Activated CD4-positive, alpha-beta T cell treated with anti-CD3 and anti-CD28 coated beads, Interleukin-2, amount 10 ng/mL, durations not matched to agents 24 days and 14 days (primary cell): ENCODE results near the gene CTNNBIP1. TPM values are rescaled to one million over a fixed set of nuclear protein-coding genes. Genes with fewer than 3 reads are reported as not detected.
"Not testable (repeated sequence)": the region's sequence is repeated elsewhere in the genome, so short reads cannot be mapped to it uniquely, and the experiment has no call there.

Experiments used
- DNase-seq: peaks from one replicate; pipeline ENCODE4 v3.0.0; 2022
- H3K27ac Mint-ChIP-seq: one replicate; pipeline ENCODE4 v1.8.0; 2022; ENCODE audit warnings: mild to moderate bottlenecking, mixed read lengths
- H3K27me3 Mint-ChIP-seq: one replicate; pipeline ENCODE4 v1.8.0; 2022; ENCODE audit warnings: mixed read lengths
- H3K36me3 Mint-ChIP-seq: one replicate; pipeline ENCODE4 v1.8.0; 2022; ENCODE audit warnings: low read depth, mild to moderate bottlenecking, mixed read lengths
- H3K4me1 Mint-ChIP-seq: one replicate; pipeline ENCODE4 v1.8.0; 2021; ENCODE audit warnings: mixed read lengths
- H3K4me3 Mint-ChIP-seq: one replicate; pipeline ENCODE4 v1.8.0; 2022; ENCODE audit warnings: mild to moderate bottlenecking, moderate library complexity, mixed read lengths
- H3K9me3 Mint-ChIP-seq: one replicate; pipeline ENCODE4 v1.8.0; 2021; ENCODE audit warnings: mixed read lengths
- intact Hi-C: fragments of 100-400 bp; cut with micrococcal nuclease; formaldehyde crosslinking; loops from one replicate; pipeline ENCODE4 v1.15.1; 2023
- total RNA-seq: library from RNA; stranded (reverse); gene quantifications from 2 replicates; pipeline ENCODE4 v1.2.3, GENCODE V29; 2022

Gene CTNNBIP1
- total RNA-seq, 1 donor from 2014 or later, result 5.8 TPM

DNA sequence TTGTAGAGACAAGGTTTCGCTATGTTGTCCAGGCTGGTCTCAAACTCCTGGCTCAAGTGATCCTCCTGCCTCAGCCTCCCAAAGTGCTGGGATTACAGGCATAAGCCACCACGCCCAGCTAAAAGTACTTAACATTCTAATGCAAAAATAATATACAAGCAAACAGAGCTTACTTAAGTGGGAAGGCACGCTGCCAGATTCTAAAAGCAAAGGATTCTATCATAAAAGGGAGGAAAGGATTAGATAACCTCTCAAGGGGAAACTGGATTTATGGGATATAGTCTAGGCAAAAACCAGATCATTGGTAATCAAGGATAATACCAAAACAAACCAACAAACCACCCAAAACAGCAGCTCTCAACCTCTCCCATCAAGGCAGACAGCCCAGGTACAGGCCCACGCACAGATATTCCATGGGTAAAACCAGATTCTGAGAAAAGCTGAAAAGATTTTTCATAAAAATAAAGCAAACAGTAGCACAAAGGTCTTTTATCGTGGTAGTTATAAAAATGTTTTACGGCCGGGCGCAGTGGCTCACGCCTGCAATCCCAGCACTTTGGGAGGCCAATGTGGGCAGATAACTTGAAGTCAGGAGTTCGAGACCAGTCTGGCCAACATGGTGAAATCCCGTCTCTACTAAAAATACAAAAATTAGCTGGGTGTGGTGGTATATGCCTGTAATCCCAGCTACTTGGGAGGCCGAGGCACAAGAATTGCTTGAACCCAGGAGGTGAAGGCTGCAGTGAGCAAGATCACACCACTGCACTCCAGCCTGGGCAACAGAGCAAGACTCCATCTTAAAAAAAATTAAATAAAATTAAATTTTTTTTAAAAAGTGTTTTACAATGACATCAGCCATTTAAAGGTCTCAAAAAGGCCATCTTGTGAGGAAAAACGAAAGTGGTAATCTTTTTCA, 106.8 kb downstream of the CTNNBIP1 start:
- DNase-seq, H3K27ac Mint-ChIP-seq, intact Hi-C loops, H3K36me3 Mint-ChIP-seq, H3K9me3 Mint-ChIP-seq, H3K4me3 Mint-ChIP-seq, H3K27me3 Mint-ChIP-seq: not testable (repeated sequence)
- peaks cover 45% of the 10 kb centered on the region for H3K4me1 Mint-ChIP-seq

DNA sequence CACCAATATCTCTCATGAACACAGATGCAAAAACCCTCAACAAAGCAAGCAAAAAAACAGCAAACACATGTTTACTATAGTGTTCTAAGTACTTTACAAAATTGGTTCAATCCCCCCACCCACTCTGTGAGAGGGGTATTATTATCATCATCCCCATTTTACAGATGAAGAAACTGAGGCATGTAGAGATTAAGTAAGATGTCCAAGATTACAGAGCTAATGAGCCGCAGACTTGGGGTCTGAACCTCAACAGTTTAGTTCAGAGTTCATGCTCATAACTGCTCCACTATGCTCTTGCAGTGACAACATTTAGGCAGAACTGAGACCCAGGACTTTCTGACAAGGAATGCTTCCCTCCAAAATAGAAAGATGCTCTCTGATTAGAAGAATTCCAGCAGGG, 108.2 kb downstream of the CTNNBIP1 start:
- intact Hi-C loops, result loop anchor here (2.0 kb wide), 1 partner anchor 21 kb away; the partner anchor contains the start of gene CLSTN1
- no peak for DNase-seq

More for the DNA sequence above, 108.2 kb downstream of the CTNNBIP1 start:
- Mint-ChIP-seq H3K9me3 (no peaks in the 10 kb centered on the region), H3K27ac (peak overlapping the region; percentile 11), H3K27me3 (no peaks in the 10 kb centered on the region), H3K4me3 (no peak overlapping the region), H3K36me3 (peaks cover 10% of the 10 kb centered on the region), H3K4me1 (peaks cover 49% of the 10 kb centered on the region)

Other genes starting within 250 kb of the CTNNBIP1 start
- 42.1 and 43.8 TPM in 2 replicates for gene CLSTN1, start 86.3 kb downstream of the CTNNBIP1 start, total RNA-seq
- 35.1 and 35.9 TPM in 2 replicates for gene LZIC, start 33.1 kb upstream of the CTNNBIP1 start, total RNA-seq
- 5.7 and 6.0 TPM in 2 replicates for gene NMNAT1, start 33.2 kb upstream of the CTNNBIP1 start, total RNA-seq
- gene RBP7, start 87.0 kb upstream of the CTNNBIP1 start, total RNA-seq, result not detected in 2 replicates
- gene UBE4B, start 122.7 kb upstream of the CTNNBIP1 start, total RNA-seq, result 29.9 and 31.1 TPM in 2 replicates